HG03139 (cell line): Measurements from ENCODE around the gene C1orf21.

Experiments used
- ATAC-seq: cut with Tn5 transposase; IDR thresholded peaks from one replicate; pipeline ENCODE4 v1.9.1; 2021; ENCODE audit not compliant: unreplicated experiment

C1orf21 gene

DNA sequence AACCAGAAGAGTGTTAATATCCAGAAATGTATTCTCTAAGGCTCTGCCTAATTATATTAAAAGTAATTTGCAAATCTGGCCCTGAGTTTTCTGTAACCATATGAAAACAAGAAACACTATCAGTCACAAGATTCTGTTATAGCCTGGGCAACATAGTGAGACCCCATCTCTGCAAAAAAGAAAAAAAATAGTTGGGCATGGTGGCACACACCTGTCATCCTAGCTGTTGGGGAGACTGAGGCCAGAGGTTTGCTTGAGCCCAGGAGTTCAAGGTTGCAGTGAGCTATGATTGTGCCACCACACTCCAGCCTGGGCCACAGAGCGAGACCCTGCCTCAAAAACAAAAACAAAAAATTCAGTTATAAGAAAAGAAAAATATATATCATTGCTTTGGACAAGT is 25.6 kb downstream of the C1orf21 start:
- ATAC-seq: no peak

DNA sequence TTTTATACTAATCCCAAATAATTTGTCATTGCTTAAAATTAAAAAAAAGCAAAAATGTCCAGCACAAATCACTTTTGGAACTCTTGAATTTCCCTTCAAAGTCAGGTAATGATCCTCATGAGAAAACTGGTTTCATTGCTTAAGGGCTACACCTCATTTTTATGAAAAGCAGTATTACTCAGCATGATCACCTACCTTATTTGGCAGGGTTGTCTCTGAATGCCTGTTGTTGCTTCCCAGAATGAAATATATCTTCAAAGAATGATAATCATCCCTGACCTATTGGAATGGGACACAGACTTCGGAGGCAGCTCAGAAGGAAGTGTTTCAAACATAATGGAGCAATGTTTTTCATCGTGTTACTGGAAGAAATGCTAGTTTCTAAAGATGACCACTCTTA is 29.7 kb downstream of the C1orf21 start:
- no peak for ATAC-seq

DNA sequence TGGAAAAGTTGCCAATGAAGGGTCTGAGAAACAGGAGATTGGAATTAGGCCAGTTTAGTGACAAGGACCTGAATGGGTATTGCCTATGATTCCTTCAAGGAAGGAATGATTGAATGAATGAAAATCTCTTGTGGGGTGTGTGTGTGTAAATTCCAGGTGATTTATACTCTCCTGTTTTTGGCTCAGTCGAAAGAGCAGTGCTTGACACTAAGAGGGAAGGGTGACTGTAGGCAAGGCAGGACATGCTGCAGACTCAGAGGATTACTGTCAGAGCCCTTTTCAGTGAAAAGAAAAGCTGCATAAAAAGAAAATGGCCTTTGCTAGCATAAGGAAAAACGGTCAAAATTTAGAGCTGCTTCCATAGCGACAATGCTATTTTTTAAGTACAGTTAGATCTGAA is 30.1 kb downstream of the C1orf21 start:
- ATAC-seq: no peak

DNA sequence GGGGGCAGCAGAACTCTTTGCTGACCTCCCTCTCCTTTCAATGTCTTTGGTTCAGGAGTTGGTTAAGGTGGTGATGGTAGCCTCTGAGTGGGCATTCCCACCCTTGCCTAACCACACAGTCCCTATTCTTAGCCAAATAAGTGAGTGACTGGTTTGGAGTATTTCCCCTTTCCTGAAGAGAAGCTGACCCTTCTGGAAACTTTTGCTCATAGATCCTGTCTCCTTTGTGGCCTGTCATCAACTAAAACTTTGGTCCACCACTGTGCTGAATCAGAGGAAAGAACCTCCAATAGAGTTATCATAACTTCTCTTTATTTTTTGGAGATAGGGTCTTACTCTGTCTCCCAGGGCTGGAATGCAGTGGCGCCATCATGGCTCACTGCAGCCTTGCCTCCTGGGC is 31.1 kb downstream of the C1orf21 start:
- no peak for ATAC-seq

DNA sequence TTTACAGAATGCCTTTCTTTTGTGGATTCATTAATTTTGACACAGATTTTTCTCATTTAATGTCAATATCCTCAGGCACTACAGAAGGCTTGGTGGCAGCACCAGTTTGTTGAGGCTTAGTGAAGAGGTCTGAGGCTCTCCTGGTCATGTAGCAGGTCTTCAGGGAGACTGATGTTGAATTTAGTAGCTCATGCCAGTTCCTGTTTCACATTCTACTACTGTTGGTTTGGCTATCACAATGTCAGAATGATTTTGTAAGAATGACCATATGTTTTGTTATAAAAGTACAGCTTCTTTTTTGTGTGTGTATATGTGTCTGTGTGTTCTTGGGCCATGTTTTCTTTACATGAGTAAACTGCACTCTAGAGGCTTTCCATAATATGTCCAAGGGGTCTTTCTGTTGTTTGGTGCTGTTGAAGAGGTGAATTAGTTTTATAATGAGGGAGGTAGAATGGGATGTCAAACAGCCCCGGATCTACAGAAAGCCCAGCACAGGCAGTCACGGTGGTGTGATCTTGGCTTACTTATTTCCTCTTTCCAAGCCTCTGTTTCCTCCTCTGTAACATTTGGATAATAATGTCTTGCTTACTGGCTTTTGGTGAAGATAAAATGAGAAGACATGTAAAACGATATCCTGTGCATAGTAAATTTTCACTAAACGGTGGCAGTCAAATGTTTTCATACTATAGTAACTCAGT is 32.0 kb downstream of the C1orf21 start:
- no peak for ATAC-seq

DNA sequence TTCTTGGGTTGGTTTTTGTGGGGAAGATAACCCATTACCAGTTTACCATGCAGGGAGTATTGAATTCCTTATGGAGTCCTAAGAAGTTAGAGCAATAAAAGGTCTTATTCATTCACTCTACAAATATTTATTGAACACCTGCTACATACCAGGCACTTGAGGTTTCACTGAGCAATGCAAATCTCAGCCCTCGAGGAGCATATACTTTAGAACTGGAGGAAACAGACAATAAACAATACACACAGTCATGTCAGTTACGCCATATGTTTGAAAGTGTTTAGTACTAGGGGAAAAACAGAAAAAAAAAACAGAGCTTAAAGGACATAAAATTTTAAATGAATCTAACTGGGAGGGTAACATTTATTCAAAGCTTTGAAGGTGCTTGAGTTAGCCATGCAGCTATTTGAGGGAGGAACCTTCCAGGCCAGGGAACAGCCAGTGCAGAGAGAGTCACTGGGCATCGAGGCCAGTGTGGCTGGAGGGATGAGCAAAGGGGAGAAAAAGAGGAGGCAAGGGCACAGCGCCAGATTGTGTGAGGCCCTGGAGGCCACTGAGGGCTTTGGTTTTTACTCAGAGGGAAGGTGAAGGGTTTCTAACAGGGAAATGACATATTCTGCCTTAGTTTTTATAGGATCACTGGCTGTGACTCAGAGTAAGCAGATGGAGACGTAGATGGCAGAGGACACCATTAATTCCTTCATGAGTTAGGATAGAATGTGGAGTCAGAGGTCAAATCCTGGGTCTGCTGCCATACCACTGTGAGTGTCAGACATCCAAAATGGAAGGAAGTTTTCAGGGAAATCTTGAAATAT is 32.7 kb downstream of the C1orf21 start:
- ATAC-seq: no peak

DNA sequence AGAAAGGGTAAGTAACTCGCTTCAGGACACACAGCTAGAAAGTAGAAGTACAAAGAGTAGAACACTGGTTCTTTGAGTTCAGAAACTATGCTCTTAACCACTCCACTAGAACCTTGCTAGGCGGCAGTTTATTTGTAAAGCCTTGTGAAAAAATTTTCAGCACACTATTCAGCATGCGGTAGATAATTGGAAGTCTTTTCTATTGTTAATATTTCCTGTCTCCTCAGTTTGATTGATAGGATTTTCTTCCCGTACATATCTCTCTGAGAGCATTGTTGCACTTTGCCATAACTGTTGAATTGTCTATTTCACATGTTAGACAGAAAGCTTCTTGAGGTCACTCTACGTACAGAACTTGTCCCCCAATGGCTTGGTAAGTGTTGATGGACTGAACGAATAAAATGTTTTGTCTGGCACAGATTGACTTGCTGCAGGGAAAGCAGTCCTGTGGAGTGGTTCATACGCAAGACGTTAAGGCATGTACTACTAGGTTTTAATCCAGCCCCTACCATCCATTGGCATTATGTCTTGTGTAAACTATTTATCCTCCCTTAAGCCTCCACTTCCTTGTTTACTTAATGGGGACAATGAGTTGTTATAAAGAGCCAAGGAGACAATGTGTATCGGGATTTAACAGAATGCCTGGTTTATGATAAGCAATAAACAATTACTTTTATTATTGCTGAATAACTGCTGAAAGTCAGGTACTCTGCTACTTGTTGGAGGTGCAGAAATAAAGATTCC is 35.8 kb downstream of the C1orf21 start:
- ATAC-seq: no peak

DNA sequence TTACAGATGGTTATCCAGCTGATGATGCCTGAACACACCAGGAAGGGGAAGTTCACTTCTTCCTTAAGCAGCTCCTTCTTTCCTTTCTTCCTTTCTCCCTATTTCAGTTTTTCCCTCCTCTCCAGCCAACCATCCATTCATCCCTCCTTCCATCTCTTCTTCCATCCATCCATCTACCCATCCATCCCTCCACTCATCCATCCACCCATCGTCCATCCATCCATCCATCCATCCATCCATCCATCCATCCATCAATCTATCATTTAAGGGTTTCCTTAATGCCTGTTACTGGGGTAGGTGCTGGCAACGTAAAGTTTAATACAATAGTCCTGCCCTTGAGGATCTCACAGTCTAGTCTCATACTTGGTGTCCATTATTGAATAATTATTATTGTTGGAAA is 36.8 kb downstream of the C1orf21 start:
- ATAC-seq: no peak

DNA sequence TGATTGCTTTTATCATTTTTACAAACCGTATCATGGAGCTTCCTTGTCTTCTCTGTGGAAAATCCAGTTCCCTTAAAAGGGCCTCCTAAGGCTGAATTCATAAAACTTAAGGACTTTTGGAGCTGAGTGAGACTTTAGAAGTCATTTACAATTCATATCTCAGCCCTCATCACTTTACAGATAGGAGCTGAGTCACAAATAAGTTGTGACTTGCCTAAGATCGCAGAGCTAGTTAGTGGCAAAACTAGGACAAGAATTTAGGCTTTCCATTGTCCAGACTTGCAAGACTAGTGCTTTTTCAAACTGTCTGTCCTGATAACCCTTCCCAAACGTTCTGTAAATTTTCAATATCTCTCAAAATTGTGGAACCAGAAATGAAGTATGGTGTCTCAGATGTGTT is 37.3 kb downstream of the C1orf21 start:
- no peak for ATAC-seq

DNA sequence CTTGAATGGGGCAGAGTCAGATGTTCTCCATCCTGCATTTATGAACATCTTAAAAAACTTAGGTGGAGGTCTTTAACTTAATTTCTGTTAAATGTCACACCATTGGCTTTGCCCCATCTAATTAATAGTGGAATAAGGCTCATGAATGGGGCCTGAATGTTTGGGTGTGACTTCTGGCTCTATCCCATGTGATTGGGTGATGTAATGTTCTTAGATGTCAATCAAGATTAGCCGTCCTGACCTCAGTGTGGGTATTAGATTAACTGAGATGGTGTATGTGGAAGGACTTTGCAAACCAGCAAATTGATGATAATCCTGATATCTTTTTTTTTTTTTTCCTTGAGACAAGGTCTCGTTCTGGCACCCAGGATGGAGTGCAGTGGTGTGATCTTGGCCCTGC is 38.1 kb downstream of the C1orf21 start:
- ATAC-seq: no peak

DNA sequence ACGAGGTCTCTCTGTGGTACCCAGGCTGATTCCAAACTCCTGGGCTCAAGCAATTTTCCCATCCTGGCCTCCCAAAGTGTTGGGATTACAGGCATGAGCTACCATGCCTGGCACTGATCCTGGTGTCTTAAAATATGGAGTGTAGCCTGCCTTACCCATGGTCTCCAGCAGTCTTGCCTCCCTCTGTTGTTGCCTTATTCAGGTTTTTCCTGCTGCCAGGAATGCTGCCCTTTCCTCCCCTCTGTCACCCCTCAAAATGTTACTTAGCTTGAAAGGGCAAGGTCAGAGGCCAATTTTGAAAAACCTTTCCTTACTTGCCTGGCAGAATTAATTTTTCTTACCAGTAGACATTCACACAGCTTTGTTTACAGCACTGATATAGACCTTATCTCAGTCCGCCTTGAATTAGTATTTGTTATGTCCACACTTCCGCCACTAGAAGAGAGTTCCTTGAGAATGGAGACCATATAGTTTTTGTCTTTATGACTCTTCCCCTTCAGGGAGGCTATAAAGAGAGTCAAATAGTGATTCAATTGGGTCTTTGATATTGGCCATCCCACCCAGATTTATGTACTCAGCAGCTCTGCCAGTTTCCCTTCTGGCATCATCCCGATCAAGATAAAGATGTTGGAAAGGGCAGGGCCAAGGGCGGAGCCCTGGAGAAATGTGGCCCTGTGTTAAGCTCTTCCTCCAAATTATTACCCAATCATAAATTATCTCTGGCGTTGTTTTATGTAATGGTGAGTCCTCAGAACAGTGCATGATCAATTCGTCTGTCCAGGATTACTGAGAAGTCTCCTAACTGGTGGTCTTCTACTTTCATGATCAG is 38.8 kb downstream of the C1orf21 start:
- no peak for ATAC-seq

DNA sequence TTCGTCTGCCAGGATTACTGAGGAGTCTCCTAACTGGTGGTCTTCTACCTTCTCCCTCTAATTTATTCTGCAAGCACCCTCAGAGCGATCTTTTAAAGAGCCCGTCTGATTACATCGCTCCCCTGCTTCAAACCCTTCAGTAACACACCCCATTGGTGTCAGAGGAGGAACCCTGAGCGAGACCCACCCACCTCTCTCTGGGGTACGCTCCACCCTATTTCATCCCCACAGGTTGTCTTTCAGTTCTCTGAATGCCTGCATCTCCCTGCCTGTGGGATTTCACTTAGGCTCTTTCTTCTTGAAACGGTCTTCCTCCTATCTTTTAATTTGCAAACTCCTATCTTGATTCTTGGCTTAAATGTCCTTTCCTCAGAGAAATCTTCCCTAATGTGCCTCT is 39.4 kb downstream of the C1orf21 start:
- ATAC-seq: no peak

DNA sequence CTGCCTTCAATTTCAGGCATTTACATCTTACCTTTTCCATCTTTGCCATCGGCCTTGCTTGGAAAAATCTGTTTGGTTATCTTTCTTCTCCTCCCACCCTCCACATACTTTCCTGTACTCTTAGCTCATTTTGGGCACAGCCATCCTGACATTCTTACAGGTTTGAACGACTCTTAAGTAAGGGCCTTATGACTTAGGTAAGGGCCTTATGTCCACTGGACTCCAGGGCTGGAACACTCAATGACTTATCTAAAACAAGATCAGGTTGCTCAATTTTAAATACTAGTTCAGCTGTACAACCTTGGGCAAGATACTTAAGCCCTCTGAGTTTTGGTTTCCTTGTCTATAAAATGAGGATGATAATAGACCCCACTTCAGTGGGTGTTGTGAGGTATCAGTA is 40.9 kb downstream of the C1orf21 start:
- no peak for ATAC-seq

DNA sequence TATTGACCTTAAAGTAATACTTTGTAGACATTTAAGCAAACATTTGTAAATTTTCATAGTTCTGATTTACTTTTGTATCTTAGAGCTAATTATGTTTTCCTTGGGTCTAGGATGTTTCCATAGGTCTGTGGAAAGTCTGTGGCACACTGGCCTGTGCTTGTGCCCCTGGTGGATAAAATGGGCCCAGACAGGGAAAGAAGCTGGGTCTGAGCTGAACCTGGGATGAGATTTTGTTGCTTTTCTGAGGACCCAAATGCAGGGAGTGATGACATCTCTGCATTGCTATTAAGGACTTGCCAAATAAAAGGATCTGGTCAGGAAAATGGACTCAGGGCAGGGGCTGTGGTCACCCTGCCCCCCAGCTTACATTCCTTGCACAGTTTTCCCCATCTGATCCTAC is 41.8 kb downstream of the C1orf21 start:
- no peak for ATAC-seq

DNA sequence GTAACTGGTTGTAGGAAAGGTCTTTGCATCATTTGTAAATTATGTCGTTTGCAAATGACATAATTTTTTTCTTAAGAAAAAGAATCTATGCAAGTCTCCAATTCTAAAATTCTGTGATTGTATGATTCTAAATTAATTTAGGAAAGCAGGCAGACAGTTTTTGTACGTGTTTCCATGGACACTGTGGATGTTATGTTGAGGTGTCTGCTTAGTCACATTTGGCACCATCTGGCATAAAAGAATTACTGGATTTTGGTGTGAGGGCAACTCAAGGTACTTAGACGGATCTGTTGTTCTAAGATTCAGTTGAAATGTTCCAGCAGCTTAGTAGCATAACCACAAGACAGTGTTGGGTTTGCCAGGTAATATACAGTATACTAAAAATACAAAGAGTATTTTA is 42.5 kb downstream of the C1orf21 start:
- ATAC-seq: no peak

DNA sequence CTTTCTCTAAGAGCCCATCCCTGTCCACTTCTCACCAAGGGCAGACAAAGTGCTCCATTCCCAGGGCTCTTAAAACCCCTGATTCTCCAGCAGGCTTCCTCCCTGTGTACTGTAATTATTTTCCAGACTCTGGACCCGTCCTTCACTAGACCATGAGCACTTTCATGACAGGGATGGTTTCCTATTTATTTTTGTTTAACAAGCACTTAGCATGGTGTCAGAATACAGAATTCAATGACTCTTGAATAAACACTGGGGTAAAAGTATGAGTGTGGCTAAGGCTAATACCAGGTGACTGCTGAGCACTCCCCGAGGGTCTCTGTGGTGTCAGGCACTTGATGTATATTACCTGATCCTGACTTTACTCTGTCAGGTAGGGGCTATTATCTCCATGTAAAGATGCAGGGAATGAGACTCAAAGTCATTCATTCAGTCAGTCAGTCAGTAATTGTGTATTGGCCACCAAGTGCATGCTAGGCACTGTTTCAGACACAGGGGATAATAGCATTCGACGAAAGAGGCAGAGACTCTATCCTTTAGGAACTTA is 47.2 kb downstream of the C1orf21 start:
- no peak for ATAC-seq

DNA sequence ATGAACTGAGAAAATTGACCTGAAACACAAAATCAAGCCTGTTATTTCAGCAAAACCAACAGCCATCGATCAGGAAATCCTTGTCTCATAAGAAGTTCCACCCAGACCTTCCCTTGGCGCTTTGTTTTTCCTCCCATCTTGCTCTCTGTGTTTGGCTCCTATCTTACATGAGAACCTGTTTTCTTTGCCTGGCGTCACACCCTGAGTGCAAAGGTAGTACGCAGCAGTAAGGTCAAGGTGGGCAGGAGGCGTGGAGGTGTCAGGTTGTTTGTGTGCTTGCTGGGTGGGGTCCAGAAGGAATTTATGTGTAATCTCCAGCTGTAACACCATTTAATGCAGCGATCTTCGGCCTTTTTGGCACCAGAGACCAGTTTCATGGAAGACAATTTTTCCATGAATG is 50.5 kb downstream of the C1orf21 start:
- ATAC-seq: no peak

DNA sequence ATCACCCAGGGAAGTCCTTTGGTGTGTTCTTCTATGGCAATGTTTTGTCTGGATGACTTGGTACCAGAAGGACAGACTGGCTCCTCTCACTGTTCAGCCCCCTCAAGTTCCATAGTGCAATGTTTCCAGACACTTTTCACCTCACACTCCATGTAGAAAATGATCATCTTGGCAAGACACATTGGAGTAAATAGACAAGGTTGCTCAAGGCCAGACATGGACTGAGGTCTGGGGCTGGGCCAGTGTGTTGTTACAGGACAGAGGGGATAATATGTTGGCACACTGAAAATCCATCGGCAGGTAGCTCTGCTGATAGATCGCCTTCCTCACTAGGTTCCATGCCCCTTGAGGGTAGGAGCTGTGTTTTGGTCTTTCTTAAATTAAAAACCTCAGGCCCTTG is 51.5 kb downstream of the C1orf21 start:
- ATAC-seq: no peak

DNA sequence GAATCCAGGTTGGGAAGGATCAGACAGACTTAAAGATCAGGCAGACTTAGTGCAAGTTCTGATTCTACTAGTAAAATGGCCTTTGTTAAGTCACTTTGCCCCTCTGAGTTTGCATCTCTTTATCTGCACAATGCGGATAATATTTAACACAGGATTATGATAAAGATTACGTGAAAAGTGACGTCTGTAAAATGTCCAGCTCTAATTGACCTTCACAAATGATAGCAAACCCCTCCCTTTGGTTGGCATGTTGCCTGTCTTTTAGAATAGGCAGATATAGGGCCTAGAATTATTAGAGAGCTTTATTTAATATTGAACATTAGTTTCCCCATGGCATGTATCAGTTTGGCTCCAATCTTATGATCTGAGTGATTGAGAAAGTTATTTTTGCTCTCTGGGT is 55.4 kb downstream of the C1orf21 start:
- ATAC-seq: no peak

DNA sequence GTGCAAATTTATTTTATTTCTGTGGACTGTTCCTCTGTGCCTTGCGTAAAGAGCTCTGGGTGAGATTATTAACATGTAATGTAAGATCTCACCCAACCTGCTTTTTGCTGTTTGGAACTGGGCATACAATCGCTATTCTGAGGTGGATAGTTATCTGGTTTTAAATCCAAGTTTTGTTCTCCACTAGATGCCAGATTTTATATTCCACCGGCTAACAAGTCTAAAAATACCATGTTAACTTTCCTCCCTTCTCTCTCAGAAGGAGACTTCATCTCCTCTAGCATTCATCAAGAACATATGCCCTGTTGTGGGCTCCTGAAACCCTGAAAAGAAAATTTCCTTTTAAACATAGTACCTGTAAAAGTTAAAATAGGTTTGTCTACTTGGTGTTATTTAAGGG is 56.4 kb downstream of the C1orf21 start:
- ATAC-seq: no peak

DNA sequence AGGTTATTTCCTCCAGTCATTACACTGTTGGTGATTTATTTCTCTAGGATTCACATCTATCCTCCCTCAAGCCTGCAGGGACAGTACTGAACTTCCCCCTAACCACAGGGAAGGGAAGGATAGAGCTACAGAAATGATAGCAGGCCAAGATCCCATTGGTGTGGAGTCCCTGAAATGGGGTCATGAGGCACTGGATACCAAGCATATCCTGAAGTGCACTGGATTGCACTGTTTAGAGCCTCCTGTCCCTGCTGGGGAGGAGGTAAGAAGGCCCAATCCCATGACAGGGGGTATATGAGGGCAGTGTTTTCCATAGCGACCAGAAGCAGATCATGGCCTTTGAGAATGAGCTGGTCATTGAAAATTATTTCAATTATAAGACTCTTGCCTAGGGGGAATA is 56.8 kb downstream of the C1orf21 start:
- ATAC-seq: no peak
